ENCODE results near the gene IREB2.
"Not testable (repeated sequence)": the region's sequence is repeated elsewhere in the genome, so short reads cannot be mapped to it uniquely, and the experiment has no call there.

IREB2 gene

GRCh38 chr15:78437762-78438618, at the start of gene IREB2:
Gene IREB2 (plus strand): TSS chr15:78438216. CDS start chr15:78438338, 122 bp downstream.
- peak; percentile 93 to 96 (median 94) for DNase-seq

- DNase-seq = no peak
These were observed 49.2 kb upstream of the IREB2 start for GRCh38 chr15:78388865-78389264.

GRCh38 chr15:78389322-78389721, 48.7 kb upstream of the IREB2 start:
- no peak for DNase-seq

DNA sequence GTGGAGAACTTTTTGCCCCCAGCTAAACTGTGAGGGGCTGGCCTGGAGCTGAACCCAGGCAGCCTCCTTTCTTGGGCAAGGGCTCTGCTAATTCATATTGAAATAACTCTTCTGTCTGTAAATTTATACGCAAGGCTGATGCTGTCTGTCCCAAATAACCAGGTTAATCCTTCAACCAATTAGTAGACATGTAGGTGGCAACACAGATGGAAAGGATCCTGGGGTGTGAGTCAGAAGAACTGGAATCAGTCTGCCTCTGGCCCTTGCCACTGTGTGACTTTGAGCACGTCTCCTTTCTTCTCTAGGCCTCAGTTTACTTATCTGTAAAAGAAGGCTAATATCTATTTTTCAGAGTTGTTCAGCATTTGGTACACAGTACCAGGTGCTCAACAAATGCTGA, 48.3 kb upstream of the IREB2 start:
- no peak for DNase-seq

DNA sequence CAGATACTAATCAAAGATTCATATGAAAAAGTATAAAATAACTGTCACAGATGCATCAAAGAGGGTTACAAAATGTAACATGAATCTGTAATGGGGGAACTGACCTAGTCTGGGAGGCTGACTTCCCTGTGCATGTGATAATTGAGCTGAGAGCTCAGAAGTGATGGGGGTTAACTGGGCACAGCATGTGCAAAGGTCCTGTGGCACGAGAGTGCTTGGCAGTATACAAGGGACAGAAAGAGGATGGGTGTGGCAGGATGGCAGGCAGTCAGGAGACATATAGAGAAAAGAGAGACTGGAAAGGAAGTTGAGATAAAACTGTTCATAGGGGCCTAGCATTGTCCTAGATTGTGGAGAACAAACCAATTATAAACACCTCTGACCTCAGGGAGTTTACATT, 47.8 kb upstream of the IREB2 start:
- no peak for DNase-seq

DNA sequence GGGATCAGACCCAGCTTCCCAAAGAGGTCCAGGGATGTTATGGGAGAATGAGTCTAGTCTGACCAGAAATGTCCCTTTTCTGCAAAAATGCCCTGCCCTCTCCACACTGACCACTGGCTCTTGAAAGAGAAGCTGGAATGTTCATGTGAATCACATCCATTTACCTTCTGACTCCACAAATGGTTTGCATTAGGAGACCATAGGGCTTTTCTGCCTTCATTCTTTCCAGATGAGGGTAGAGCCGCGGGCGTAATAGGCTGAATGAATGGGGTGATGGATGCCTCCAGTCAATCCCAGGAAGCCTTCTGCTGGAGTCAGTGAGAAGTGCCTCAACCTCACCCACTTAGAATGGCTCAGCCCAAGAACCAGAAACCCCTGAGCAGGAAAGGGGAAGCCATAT, 47.2 kb upstream of the IREB2 start:
- no peak for DNase-seq

GRCh38 chr15:78391781-78392180, 46.2 kb upstream of the IREB2 start:
- DNase-seq = no peak

DNA sequence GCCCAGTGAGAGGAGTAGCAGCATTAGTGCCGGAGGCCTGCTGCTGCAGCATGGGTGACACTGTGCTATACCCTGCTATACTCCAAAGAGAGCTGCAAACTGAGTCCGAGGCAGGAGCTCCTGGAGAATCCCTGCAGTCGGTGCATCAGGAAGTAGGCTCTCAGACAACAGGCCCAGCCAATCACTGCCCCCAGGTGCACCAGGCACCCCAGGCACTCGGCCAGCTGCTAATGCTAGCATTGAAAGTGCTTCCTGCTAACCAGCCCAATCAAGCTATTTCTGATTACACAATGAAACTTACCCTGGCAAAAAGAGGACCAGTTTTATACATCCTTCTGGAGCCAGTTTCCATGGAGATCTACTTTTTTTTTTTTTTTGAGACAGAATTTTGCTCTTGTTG, 45.6 kb upstream of the IREB2 start:
- no peak for DNase-seq

GRCh38 chr15:78393137-78393536, 44.9 kb upstream of the IREB2 start:
- DNase-seq = no peak

- no peak for DNase-seq
These were observed 44.0 kb upstream of the IREB2 start for GRCh38 chr15:78394026-78394425.

- no peak for DNase-seq
These were observed 42.9 kb upstream of the IREB2 start for GRCh38 chr15:78394981-78395616.

- no peak for DNase-seq
These were observed 41.7 kb upstream of the IREB2 start for GRCh38 chr15:78396186-78396814.

- DNase-seq = no peak
These were observed 41.0 kb upstream of the IREB2 start for GRCh38 chr15:78396976-78397375.

DNA sequence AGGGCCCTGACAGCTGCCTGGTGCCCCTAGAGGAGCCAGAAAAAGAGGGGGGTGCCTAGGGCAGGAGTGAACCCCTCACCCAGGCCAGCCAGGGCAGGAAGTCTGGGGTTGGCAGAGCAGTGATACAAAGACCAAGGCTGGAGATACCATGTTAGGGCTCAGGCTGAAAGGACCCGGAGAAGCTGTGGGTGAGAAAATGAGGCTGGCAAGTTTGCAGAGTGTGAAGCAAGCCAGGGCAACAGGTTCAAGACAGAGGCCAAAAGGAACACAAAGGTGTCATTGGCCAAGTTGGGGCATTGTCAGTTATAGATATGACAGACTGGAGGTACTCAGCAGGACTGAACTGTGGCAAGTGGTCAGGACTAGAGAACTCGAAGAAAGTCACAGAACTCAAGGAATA, 40.6 kb upstream of the IREB2 start:
- no peak for DNase-seq

DNA sequence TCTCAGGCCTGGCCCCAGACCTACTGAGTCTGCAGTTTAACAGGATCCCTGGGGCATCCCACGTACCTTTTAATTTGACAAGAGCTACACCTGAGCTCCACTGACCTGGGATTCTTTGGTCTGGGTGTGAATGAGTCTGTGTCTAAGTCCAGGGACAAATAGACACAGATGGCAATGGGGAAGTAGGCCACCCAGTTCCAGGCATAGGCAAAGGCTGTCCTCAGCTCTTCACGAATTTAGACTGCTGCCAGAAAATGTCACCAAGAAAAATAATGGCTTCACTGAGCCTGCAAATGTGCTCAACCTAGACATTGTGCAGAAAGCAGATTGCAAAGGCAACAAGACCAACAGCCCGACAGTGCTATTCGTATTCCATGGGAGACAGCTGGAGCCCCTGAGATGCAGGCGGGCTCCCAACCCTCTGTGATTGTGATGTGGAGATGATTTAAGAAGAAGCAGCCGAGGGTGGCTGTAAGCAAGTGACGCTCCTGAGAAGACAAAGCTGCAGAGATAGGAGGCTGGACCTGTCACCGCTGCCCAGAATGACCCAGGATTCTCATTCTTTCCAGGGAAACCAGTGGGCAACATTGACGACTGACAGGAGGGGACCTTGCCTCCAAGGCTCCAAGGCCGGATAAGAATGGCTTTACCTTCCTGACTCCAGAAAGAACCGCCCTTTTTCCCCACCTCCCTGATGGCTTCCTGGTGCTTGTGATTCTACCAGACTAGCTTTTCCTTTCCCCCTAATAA, 39.8 kb upstream of the IREB2 start:
- DNase-seq = no peak

DNA sequence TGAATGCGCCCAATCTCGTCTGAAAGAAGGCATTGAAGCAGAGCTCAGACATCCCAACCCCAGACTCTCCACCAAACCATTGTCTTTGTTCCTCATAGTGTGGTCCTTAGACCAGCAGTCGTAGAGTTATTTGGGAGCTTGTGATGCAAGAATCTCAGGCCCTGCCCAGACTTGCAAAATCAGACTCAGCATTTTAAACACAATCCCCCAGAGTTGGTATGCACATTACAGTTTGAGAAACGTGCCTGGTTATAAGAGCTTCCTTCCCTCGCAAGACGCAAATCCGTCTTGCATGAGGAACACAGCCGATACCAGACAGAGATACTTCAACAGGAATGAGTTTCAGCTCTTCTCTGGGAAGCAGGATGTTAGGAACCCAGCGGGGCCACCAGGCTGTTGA, 38.9 kb upstream of the IREB2 start:
- DNase-seq = no peak

- no peak for DNase-seq
These were observed 35.9 kb upstream of the IREB2 start for GRCh38 chr15:78402061-78402610.

DNA sequence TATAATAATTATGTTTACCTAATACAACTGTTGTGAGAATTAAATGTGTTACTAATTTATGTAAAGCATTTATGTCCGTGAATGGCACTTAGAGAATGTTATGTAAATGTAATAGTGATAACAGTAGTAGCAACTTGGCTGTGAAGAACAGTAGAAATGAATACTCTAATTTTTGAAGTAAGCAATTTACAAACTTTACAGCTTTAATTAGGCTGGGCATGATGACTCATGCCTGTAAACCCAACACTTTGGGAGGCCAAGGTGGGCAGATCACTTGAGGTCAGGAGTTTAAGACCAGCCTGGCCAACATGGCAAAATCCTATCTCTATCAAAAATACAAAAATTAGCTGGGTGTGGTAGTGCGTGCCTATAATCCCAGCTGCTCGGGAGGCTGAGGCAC, 33.9 kb upstream of the IREB2 start:
- DNase-seq = no peak

- DNase-seq = not testable (repeated sequence)
These were observed 33.2 kb upstream of the IREB2 start for GRCh38 chr15:78404796-78405195.

DNA sequence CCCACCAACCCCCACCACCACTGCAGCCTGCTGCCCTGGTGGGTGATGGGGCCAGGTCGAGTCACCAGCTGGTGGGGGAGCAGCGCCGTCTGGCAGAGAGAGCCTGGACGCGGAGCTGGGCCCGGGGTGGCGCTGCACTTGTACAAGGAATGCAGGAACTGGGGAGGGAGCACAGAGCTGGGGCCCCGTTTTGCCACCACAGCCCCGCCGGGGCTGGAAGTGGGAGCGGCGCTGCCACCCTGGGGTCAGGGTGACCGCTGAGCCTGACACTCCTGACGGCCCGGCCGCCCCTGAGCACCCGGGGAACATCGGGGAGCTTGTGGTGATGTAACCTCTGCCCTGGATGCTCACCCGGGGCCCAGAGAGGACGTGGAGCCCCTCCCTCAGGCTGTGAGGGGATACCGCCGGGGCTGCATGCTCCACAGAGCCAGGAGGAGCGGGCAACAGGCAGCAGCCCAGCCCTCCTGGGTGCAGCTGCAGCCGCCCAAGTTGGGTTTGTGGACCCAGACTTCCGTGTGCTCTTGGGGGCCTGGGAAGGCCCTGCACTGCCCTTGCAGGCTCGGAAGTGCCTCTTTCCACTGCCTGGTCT, 32.6 kb upstream of the IREB2 start:
- no peak for DNase-seq

DNA sequence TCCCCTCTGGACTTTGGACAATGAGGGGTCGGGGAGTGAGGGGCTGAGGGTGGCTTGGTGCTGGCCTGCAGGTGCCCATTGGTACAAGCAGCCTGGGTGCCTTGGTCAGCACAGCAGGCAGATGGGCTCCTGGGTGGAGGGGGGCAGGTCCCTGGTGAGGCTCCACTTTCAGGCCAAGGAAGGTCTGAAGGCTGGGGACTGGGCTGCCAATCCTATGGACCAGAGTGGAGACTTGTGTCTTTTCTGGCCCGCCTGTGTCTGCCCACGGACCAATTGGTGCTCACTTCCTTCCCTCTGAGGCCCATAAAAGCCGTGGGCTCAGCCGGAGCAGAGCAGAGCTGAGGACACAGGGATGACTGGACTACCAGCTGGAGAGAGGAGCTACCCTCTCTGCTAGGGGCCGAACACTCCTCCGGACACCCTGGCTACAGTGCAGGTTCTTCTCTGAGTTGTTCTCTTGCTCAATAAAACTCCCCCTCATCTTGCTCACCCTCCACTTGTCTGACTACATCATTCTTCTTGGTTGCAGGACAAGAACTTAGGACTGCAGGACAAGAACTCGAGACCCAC, 31.9 kb upstream of the IREB2 start:
- no peak for DNase-seq

Measured in activated CD4-positive, CD25-positive, alpha-beta regulatory T cell (primary cell).